ENCODE measurements around the gene ETS1.

The ETS1 gene

GRCh38 chr11:128432926-128433325 lies 154.4 kb downstream of the ETS1 start:
- no peak for DNase-seq (ENCODE audit: low read depth)

GRCh38 chr11:128431931-128432330 lies 155.4 kb downstream of the ETS1 start:
- DNase-seq (ENCODE audit: low read depth) = no peak

GRCh38 chr11:128428935-128429334 lies 158.4 kb downstream of the ETS1 start:
- no peak for DNase-seq (ENCODE audit: low read depth)

- no peak for DNase-seq (ENCODE audit: low read depth)
Measured at GRCh38 chr11:128424851-128425285, 162.5 kb downstream of the ETS1 start.

- DNase-seq (ENCODE audit: low read depth) = no peak
Measured at GRCh38 chr11:128424271-128424711, 163.1 kb downstream of the ETS1 start.

- DNase-seq (ENCODE audit: low read depth) = no peak
Measured at GRCh38 chr11:128422576-128423370, 164.6 kb downstream of the ETS1 start.

- DNase-seq (ENCODE audit: low read depth) = no peak
Measured at GRCh38 chr11:128421577-128422330, 165.6 kb downstream of the ETS1 start.

- peak; percentile 73 for DNase-seq (ENCODE audit: low read depth)
Measured at GRCh38 chr11:128420951-128421350, 166.4 kb downstream of the ETS1 start.

- DNase-seq (ENCODE audit: low read depth) = no peak
Measured at GRCh38 chr11:128420265-128420664, 167.1 kb downstream of the ETS1 start.

GRCh38 chr11:128419012-128419767 lies 168.2 kb downstream of the ETS1 start:
- DNase-seq (ENCODE audit: low read depth) = no peak

- DNase-seq (ENCODE audit: low read depth) = peak; percentile 89
Measured at GRCh38 chr11:128417607-128418324, 169.6 kb downstream of the ETS1 start.

GRCh38 chr11:128416976-128417375 lies 170.4 kb downstream of the ETS1 start:
- DNase-seq (ENCODE audit: low read depth) = no peak

- DNase-seq (ENCODE audit: low read depth) = no peak
Measured at GRCh38 chr11:128415539-128415938, 171.8 kb downstream of the ETS1 start.

GRCh38 chr11:128412847-128413791 lies 174.2 kb downstream of the ETS1 start:
- no peak for DNase-seq (ENCODE audit: low read depth)

- DNase-seq (ENCODE audit: low read depth) = no peak
Measured at GRCh38 chr11:128411812-128412211, 175.5 kb downstream of the ETS1 start.

GRCh38 chr11:128411150-128411549 lies 176.2 kb downstream of the ETS1 start:
- DNase-seq (ENCODE audit: low read depth) = no peak

- peak; percentile 76 for DNase-seq (ENCODE audit: low read depth)
Measured at GRCh38 chr11:128409476-128409875, 177.9 kb downstream of the ETS1 start.

All from stromal cell of bone marrow (primary cell).